GM10248 (cell line): Measurements from ENCODE around the gene SRC.

Experiments
- CTCF ChIA-PET: fragments of 300-600 bp; sonication (Branson Sonifier 250); formaldehyde crosslinking; extraction: SDS; loops from one replicate; lab custom pipeline; 2021; ENCODE audit warnings: antibody characterized with exemption; lab: Yijun Ruan, JAX
- POLR2A ChIA-PET: fragments of 350-650 bp; sonication (Branson Sonifier 250); formaldehyde crosslinking; extraction: SDS; loops from one replicate; lab custom pipeline; 2020; ENCODE audit warnings: antibody characterized with exemption; lab: Yijun Ruan, JAX
- DNase-seq: peaks from one replicate; pipeline ENCODE4 v3.0.0; 2012; ENCODE audit errors: extremely low spot score
- CTCF ChIP-seq: IDR thresholded peaks from 2 replicates; pipeline ENCODE4 v1.5.1; 2012; ENCODE audit warnings: mild to moderate bottlenecking, low read depth; ENCODE audit errors: extremely low read depth, missing control alignments, control extremely low read depth

Gene SRC

DNA sequence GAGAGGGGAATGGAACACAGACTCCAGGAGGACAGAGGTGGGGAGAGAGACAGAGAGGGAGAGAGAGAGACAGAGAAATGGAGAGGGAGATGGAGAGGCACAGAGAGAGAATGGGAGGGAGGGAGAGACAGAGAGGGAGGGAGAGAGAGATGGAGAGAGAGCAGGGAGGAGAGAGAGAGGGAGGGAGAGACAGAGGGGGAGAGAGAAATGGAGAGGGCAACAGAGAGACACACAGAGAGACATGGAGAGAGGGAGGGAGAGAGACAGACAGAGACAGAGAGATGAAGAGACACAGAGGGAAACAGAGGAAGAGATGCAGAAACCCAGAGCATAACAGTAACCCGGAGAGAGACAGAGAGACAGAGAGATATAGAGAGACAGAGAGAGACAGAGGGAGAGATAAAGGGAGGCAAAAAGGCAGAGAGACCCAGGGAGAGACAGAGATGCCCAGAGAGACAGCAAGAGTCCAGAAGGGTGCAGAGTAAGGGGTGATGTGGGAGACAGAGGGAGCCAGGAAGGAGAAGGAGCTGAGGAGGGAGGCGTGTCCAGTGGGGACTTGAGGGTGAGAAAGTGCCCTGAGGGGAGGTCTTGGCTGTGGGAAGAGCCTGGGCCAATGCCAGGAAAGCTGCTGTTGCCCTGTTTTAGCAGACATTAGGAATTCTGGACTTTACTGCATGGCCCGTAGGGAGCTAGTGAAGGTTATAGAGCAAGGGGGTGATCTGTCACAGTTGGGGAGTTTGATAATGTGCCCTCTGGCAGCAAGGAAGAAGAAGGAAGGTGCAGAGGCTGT, 78.3 kb downstream of the SRC start:
- POLR2A ChIA-PET: no interaction called here
- TF ChIP-seq CTCF: no peak
- DNase-seq: no peak
- CTCF ChIA-PET: no interaction called here

DNA sequence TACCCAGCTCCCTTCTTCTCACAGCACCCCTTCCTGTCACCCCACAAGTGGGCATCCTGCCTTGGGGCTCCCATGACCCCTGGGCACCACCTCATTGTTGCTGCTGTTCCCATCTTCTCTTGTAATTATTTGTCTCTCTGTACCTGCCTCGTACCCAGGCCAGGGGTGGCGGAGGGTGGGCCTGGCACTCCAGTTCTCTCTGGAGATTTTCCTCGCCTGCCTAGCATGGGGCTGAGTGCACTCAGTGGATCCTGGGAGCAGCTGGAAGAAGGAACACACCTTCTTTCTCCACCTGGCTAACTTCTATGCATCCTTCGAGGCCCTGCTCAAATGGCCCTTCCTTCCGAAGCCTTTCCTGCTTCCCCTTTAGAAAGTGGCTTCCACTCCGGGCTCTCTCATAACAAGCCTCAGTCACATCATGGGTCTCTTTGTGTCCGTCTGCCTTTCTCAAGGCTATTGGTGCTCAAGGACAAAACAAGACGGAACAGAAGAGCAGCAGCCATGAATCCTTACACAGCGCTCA, 79.2 kb downstream of the SRC start:
- no peak for DNase-seq
- ChIA-PET POLR2A (no interaction called here), CTCF (no interaction called here)
- no peak for TF ChIP-seq CTCF

GRCh38 chr20:37426106-37426505, 80.2 kb downstream of the SRC start:
- DNase-seq: no peak
- POLR2A ChIA-PET: no interaction called here
- CTCF ChIA-PET: no interaction called here
- TF ChIP-seq CTCF: no peak

DNA sequence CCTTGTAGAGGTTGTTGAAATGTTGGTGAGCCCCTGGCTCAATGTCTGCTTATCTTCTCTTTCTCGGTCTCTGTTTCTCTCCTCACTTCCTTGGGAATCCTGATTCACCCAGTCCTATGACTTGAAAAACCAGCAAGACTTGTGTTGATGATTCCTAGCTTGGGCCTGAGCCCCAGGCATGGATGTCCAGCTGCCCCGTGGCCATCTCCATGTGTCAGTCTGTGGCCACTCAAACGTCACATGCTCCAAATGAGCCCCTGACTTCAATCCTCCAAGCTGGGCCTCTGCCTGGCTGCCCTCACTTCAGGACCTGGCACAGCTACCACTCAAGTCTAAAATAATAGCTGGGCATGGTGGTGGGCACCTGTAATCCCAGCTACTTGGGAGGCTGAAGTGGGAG, 81.0 kb downstream of the SRC start:
- ChIA-PET CTCF (no interaction called here), POLR2A (no interaction called here)
- no peak for DNase-seq
- TF ChIP-seq CTCF: no peak

DNA sequence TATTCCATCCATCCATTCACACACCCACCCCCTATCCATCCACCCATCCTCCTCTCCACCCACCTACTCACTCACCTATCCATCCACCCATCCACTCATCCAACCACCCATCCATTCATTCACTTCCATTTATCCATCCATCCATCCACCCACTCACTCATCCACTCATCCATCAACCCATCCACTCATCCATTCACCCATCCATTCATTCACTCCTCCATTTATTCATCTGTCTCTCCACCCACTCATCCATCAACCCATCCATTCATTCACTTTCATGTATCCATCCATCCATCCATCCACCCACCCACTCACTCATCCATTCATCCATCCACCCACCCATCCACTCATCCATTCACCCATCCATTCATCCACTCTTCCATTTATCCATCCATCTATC, 84.1 kb downstream of the SRC start:
- ChIA-PET CTCF (no interaction called here), POLR2A (no interaction called here)
- DNase-seq: no peak
- TF ChIP-seq CTCF: no peak

DNA sequence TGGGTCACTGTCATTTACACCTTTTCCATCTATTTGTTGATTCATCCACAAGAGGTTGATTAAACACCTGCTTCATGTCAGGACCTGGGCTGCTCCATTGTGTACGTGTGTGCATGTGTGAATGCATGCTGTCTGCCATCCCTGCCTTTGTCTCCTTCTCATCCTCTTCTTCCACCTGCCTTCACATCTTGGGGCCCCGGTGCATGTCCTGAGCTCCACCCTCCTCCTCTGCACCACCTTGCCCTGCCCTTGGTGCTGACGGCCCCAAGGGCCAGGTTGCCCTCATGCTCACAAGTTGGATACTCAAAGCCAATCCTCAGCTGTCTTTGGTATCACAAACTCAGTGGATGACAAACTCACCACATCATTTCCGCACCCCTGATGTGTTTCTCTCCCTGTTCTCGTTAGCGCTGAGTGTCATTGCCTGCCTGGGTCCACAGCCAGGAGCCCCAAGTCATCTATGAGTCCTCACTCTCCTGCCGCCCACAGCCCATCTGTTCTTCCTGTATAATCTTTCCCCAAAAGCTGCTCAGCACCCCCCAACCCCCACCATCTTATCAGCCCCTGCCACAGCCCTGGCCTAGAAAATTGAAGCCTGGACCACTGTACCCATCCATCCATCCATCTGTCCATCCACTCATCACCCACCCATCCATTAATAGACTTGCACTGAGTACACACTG, 85.0 kb downstream of the SRC start:
- DNase-seq: no peak
- ChIA-PET POLR2A (no interaction called here), CTCF (interaction anchor here (1.2 kb wide), 1 partner anchor 9 kb away, joined by 3 read pairs; no protein-coding TSS in a partner anchor)
- no peak for TF ChIP-seq CTCF
